GM18499 (cell line): ENCODE measurements around the gene GHRHR.

Experiments used
- ATAC-seq: cut with Tn5 transposase; IDR thresholded peaks from one replicate; pipeline ENCODE4 v1.9.1; 2021; ENCODE audit warnings: moderate number of reproducible peaks; ENCODE audit not compliant: insufficient read depth, unreplicated experiment

GHRHR gene

GRCh38 chr7:30963842-30964241 lies at the start of gene GHRHR:
Gene GHRHR, plus strand, starts transcription at chr7:30963953. Its CDS starts 116 bp downstream, at chr7:30964069.
- no peak for ATAC-seq

- ATAC-seq, result no peak
These were observed 49.2 kb upstream of the GHRHR start for GRCh38 chr7:30914596-30914995.

GRCh38 chr7:30915005-30915601 lies 48.6 kb upstream of the GHRHR start:
- no peak for ATAC-seq

- no peak for ATAC-seq
These were observed 48.0 kb upstream of the GHRHR start for GRCh38 chr7:30915751-30916150.

GRCh38 chr7:30916255-30916654 lies 47.5 kb upstream of the GHRHR start:
- no peak for ATAC-seq

- ATAC-seq, result no peak
These were observed 47.0 kb upstream of the GHRHR start for GRCh38 chr7:30916767-30917166.

- no peak for ATAC-seq
These were observed 46.4 kb upstream of the GHRHR start for GRCh38 chr7:30917216-30917893.

- no peak for ATAC-seq
These were observed 45.1 kb upstream of the GHRHR start for GRCh38 chr7:30918676-30919075.

- no peak for ATAC-seq
These were observed 43.7 kb upstream of the GHRHR start for GRCh38 chr7:30920021-30920583.

- ATAC-seq, result no peak
These were observed 42.9 kb upstream of the GHRHR start for GRCh38 chr7:30920584-30921539.

- no peak for ATAC-seq
These were observed 42.0 kb upstream of the GHRHR start for GRCh38 chr7:30921540-30922401.

GRCh38 chr7:30922596-30922995 lies 41.2 kb upstream of the GHRHR start:
- no peak for ATAC-seq

- ATAC-seq, result no peak
These were observed 40.6 kb upstream of the GHRHR start for GRCh38 chr7:30923009-30923773.

GRCh38 chr7:30923774-30924413 lies 39.9 kb upstream of the GHRHR start:
- ATAC-seq, result no peak

GRCh38 chr7:30924624-30925023 lies 39.1 kb upstream of the GHRHR start:
- no peak for ATAC-seq

- no peak for ATAC-seq
These were observed 38.6 kb upstream of the GHRHR start for GRCh38 chr7:30925117-30925516.

GRCh38 chr7:30925913-30926312 lies 37.8 kb upstream of the GHRHR start:
- ATAC-seq, result no peak

- ATAC-seq, result no peak
These were observed 37.4 kb upstream of the GHRHR start for GRCh38 chr7:30926313-30926712.

- ATAC-seq, result no peak
These were observed 36.7 kb upstream of the GHRHR start for GRCh38 chr7:30927040-30927439.
